ENCODE measurements around the gene GMDS.

The GMDS gene

DNA sequence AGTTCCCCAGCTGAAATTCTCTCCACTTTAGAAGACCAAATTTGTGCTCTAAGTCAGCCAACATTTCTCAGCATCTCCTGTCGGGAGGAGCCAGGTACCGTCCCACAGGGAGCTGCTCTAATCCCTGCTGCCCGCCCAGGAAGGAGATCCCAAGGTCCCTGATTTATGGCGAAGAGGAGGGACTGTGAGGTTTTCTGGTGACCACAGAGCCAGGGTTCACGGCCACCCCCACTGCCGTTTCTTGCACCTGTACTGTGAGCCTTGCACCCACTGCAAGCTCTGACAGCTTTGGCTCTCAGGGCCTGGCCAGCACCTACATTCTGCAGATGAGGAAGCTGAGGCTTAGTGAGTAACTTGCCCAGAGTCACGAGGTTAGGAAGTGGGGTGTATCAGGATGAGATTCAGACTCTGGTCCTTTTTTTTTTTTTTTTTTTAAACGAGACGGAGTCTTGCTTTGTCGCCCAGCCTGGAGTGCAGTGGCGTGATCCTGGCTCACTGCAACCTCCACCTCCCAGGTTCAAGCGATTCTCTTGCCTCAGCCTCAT lies 600.8 kb downstream of the GMDS start:
- DNase-seq (ENCODE audit: low spot score) = no peak

DNA sequence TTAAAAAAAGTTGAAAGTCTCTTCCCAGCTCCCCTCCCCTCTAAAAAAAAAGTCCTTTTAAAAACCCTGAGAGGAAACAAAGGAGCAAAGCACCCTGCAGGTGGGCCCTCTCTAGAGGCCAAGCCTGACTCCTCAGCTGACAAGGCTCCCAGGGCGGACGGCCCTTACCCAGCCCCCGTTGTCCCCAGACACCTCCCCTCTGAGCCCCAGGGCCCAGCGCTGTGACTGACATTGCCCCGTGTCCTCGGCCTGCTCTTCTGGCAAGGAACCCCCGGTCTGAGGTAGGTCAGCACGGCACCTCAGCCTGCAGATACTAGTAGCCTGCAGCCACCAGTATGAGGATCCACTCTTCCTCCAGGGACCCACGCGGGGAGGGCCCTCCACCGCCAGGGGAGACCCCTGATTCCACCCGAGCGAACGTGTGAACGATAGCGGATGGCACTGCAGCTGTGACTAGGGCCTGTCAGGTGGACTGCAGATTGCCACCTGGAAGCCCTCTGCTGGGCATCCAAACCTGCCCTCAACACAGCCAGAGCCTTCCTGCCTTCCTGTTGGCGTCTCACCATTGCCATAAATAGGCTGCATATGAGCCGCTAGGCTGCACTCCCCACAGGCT lies 601.5 kb downstream of the GMDS start:
- DNase-seq (ENCODE audit: low spot score) = no peak

DNA sequence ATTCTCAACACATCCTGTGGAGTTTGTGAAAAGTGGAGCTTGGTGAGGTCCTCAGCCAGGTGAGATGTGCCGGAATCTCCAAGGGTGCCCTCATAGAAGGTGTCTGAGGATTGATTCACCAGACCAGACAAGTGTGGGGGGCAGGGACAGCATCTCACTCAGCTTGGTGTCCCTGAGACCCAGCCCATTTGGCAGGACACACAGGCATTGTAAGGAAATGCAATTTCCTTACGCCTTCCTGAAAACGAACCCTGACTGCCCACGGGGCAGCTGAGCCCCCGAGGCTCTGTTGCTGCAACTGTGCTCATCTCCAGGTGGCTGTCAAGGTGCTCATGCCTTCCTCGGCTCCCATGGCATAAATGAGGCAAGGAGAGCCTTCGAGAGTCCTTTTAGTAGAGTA lies 602.3 kb downstream of the GMDS start:
- no peak for DNase-seq (ENCODE audit: low spot score)

DNA sequence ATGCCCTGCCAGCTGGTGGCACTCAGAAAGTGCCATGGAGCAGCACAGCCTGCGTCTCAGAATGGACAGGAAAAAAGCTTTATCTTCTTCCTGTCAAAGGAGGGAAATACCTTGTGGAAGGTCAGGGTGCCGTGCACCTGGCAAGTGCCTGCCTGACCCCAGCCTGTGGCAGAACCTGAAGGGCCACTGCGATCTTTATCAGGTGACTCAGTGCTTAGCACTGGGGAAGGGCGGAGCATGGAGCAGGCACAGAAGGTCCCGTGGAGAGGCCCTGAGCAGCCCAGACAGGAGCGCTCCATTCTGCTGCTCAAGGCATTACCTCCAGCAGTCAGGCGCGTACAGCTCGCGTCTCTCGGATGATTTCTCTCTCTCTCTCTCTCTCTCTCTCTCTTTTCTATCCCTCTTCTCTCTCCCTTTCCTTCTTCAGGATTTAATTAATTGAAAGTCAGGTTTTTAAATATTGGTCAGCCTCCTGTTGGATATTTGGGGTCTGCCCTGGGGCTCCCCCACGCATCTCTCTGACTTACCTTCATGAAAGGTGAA lies 604.0 kb downstream of the GMDS start:
- no peak for DNase-seq (ENCODE audit: low spot score)

DNA sequence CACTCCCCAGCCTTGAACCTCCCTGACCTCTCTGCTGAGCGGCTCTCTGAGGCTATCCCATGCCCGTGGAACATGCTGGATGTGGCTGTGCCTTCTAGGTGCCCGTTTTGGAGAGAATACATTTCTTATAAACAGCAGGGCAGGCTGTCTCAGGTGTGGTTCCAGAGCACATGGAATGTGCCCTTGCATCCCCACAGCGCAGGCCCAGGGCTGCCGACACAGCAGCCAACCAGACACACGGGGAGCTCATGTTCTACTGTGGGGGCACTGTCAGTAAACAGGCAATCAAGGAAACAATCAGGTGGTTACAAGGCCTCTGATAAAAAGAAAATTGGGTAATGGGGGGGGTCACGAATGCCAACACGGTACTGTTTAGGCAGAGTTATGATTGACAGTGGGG lies 604.9 kb downstream of the GMDS start:
- no peak for DNase-seq (ENCODE audit: low spot score)

DNA sequence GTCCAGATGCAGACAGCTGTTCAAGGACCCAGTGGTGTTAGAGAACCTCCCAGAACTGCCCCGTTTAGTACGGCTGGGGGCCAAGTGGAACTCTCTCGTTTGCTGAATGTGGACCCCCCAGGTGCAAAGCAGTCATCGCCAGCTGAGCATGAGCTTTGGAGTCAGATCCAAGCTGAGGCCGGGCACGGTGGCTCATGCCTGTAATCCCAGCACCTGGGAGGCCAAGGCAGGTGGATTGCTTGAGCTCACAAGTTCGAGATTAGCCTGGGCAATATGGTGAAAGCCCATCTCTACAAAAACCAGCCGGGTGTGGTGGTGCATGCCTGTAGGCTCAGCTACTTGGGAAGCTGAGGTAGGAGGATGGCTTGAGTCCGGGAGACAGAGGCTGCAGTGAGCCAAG lies 606.0 kb downstream of the GMDS start:
- DNase-seq (ENCODE audit: low spot score) = no peak

DNA sequence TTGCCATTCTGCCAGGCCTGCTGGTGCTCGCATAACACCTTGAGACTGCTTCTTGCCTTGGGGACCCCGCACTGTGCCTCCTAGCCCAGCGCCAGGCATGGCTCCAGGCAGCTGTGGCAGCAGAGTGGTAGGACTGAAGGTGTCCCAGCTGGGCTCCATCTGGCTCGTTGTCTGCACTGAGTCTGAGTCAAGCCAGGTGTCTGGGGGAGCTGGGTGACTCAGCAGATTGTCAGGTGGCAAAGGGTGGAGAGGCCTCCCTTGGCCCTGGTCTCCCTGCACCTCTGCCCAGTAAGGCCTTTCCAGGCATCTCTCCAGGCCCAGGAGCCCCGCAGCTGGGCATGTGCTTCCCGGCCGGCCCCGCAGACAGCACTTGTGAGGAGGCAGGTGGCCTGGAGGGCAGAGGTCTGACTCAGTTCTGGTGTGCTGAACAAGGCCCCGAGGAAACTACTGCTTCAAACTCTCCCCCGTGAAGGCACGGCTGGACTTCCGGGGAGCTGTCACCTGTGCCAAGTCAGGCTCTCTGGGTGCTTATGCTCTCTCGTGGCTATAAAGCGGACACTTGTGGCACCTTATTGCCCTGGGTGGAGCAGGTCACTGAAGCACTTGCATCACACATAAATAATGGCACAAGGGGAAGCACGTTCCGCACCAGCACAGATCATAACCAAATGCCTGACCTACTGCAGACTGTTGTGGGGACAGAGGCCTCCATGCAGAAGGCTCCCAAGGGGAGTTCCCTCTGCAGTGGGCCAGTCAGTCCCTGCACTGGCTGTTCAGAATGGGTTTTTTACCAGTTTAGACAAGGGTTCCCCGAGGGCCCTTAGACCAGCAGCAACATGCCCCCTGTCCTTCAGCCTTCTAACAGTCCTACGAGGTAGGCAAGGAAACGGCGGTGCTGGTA lies 608.2 kb downstream of the GMDS start:
- DNase-seq (ENCODE audit: low spot score) = no peak

DNA sequence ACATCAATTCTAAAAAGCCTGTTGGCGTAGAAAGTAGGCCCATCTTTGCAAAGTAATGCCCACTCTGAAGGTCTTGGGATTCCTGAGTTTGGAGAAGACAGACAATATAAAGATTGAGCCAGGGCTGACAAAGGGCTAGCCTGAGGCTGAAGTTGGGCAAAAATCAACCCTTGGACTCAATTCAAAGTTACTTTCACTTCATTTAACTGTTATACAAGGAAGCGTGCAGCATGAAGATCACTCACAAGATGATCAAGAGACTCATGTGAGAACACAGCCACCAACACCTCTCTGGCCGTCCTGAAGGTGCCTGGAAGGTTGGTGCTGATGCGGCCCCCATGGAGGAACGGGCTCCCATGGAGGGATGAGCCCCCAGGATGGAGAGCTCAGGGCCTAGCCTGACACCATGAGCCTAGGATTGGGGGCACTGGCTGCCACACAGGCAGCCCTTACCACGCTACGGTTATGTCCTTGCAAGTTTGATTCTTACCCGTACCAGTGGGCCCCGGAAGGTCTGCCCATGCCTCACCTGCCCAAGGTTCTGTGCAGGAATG lies 609.1 kb downstream of the GMDS start:
- DNase-seq (ENCODE audit: low spot score) = no peak

DNA sequence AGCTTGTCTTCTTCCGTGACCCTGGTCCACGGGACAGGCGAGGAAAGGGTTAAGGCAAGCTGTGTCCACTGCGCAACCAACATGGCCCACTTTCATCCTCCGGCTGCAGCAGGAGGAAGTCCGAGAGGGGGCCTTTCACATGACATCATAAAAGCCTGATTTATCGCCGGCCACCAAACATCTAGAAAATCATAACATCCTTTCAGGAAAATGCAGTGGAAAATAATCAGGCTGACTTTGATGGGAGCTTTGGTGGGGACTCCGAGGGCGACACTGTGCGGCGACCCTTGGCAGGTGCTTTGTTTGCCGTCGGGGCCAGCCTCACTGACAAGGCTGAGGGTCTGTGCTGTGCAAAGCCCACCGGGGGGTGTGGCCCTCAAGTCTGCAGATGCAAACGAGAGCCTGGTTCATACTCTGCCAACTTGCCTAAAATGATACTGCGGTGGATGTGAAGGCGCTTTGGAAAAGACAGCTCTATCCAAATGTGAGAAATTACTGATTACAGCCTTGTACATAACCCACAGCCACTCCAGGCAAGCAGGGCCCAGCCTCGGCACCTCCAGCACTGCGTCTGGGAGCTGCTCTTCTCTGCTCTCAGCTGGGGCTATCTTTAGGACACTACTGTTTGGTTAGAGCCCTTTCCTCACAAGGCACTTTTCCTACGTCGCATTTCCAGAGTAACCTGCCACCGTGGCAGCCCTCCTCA lies 609.9 kb downstream of the GMDS start:
- DNase-seq (ENCODE audit: low spot score) = no peak

DNA sequence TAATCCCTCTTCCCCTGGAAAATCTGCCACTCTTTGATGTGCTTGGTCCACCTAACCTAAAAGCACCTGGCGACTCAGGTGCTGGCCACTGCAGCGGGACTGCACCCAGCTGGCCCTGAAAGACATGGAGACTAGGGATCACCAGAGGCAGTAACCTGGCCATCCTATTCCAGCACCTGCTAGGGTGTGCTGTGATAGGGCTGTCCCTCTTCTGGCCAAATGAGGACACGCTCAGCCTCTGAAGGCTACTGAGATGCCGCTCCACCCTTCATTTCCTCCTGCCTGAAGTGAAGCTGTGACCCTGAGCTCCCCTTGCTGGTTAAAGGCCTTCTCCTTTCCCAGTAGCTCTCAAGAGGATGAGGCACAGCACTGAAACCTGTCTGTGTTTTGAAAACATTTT lies 611.3 kb downstream of the GMDS start:
- DNase-seq (ENCODE audit: low spot score) = no peak

DNA sequence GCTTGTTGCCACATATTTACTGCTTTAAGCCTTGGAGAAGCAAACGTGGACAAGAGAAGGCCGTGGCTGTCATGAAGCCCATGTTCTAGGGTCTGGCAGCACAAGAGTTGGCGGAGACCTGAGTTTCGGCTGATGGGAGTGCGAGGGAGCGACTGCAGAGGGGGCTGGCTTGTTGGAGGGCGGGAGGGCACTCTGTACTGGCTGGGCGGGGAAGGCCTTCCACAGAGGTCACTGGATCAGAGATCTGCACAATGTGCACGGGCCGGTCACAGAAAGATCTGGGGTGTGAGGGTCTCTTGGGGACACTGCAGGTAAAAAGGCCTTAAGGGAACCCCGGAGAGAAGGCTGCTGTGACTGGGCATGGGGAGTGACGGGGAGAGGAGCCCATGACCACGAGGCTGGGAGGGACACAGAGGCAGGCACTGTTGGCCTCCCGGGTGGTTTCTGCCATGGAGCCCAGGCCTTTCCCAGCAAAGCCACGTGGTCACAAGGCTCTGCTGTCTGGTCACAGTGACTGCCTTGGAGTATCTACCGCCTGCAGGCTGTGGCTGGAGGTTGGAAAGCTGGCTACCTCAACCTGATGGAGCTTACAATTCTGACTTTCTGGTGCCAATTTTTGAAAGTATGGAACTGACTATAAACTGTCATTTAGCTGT lies 611.9 kb downstream of the GMDS start:
- no peak for DNase-seq (ENCODE audit: low spot score)

DNA sequence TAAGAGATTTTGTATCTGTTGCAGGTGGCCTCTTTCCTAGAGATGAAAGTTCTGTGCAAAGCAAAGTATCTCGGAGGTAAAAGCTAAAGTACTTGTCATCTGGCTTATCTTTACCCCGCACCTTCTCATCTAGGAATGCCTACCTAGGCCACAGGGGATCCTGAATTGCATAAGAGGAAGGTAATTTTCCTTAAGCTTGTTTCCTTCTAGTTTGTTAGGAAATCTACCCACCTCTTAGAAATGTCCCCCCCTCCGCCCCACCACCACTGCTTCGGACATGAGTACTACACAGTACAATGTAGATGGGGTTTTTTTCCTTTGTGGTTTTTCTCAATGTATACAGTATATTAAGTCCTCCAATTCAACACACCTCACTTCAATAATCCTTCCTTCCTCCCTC lies 614.2 kb downstream of the GMDS start:
- no peak for DNase-seq (ENCODE audit: low spot score)

DNA sequence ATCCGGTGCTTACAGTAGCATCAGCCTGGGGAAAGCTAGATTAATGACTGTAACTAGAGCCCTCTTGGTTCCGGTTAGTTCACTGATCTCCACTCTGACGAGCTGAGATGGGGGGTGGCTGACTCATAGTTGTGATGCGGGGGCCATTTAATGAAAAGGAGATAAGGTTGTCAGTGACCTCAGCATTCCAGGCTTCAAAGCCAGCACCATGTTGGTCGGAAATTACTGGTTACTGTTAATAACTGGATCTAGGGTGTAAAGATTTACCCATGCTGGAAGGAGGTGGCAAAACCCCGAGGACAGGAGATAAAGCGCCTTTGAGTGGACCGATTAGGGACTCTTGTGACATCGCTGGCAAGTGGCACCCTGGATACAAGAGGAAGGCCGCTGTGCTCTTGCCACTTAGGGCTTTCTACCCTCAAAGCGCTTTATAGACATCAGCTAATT lies 614.6 kb downstream of the GMDS start:
- no peak for DNase-seq (ENCODE audit: low spot score)

DNA sequence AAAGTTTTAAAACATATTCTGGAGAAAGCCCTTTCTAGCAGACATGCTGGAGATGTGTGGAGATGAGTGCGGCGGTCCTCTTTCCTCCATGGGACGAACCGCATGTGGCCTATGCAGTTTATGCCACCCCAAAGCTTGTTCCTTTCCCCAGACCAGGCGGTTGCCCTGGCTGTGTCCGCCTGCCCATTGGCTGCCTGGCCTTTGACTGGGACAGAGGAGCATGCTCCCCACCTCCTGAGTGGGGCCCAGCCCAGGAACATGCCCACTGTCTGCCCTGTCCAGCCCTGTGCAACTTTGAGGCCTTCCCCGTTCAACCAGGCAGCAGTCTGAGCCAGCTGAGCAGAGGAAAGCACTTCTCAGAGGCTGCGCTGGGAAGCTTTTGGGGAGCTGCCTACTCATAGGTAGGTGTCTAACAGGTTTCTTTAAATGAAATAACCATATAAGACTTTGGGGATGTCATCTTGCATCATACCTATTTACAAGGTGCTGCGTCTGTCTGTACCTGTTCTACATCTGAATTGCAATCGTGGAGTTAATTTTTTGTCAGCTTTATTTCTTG lies 615.1 kb downstream of the GMDS start:
- no peak for DNase-seq (ENCODE audit: low spot score)

DNA sequence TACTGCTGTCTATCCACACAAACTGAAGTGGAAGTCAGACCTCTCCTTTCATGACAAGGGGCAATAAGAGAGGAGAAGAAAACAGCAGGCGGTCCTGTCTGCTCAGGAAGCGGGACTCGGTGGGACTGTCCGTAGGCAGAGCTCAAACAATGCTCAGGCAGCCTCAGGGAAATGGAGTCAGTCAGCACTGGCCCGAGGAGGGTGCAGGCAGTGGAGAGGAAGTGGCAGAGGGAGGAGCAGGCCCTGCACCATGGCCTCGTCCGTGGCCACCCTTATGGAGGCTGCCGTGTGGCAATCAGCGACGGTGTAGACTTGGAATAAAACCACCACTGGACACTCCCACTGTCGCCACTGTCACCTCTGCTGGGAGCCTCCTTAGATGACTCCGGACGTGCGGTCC lies 616.1 kb downstream of the GMDS start:
- DNase-seq (ENCODE audit: low spot score) = no peak

DNA sequence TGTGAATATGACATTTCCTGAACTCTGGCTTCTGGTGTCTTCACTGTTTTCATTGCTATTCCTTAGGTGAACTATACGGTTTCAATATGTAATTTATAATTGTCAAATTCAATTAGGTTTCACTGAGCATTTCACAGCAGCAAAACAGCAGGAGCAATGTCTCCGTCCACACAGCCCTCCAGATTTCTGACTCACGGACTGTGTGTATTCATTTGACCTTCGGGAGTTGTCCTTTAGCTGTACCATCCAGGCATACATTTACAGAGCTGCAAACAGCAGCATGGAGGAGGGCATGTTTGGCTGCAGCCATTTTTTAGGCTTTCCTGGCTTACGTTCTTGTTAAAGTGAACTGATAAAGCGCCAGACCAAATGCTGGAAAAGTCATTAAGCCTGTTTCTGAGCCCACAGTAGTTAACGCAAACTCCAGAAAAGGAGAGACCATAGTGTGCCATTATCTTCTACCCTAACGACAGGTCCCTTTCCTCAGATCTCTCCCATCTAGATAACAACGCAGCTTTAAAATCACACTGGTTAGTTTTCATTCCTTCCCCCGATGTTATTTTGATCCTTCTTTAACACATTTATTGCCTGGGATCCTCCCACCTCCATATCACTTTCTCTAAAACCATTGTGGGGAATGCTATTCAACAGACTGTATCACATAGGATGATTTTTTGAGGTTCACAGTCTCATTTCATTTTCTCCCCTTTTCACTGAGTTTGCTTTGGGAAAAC lies 617.4 kb downstream of the GMDS start:
- DNase-seq (ENCODE audit: low spot score) = no peak

DNA sequence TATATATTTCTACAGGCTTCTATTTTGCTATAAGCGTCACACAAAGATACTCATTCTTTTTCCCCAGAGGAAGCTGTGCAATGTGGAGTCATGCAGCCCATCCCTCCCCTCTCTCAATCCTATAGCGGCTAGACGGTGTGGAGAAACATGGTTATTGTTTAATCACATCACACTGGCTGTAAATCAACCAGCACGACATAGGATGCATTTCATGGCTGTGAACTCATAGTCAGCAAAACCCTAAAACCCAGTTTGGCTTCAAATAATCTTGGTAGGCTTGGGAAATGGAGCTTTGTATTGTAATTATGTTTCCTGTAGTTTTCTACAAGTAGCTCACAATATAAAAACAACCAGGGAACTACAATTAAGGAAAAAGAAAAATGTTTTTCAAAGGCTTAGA lies 618.9 kb downstream of the GMDS start:
- no peak for DNase-seq (ENCODE audit: low spot score)

DNA sequence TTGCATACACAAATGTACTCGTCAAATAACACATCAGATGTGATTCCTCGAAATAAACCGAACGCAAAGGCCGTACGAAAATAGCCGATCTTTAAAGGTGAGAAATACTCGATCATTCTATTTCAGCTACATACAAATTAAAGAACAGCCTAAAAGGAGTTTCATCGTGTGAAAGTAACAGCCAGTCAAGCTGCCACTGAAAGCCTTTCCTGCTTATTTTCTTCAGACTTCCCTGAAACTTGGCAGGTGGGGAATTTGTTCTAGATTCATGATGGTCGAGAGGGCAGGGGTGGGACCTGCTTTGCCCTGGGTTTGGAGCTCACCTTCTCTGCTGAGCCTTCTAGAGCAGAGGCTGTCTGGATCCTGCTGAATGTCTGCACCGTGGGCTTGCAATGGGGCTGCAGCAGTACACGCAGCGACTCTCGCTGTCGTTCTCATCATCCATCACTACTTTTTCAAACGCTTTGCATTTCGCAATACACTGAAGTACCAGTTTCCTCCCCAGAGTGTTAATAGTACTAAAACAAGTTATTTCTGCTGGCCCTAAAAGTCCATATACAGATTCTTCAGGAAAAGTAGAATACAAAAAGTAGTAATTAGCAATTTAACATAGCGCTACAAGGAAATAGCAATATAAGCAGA lies 619.5 kb downstream of the GMDS start:
- DNase-seq (ENCODE audit: low spot score) = no peak

DNA sequence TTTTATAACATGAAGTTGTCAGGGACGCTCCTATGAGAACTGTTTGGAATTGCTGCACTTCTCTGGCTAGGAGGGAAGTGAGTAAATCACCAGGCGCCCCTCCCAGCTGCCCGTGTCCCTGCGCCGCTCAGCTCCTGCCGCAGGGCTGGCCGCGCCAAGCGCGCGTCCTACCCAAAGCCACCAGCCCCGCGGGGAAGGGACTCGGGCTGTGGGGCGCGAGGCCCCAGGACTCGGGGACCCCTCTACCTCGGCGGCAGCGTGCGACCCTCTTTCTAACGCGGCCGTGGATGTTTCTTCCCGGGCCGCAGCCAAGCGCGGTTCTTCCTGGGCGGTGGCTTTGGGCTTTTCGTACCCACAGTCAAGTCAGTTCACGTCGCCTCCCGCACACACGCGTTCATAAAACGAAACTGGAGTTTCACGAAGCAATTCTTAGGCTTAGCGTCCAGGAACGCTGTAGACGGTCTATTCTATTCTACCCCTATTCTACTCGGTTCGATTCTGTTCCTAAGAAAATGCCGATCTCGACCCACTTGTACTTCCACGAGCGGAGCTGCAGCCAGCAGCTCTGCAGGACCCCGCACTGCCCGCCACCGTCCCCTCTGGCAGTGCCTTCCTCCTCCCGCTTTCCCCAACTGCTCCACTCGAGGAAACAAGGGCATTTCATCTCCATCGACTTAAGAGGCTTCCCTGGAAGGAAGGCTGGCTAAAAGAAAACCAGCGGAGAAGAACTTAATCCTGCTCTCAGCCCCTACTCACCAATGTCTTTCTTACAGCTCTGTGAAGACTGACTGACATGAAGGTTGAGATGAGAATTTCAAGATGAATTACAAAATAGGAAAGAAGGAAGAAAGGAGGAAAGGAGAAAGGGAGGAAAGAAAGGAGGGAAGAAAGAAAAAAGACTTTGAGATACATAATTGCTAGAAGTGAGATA lies 620.3 kb downstream of the GMDS start:
- no peak for DNase-seq (ENCODE audit: low spot score)
